ENCODE data around the gene GPR160. TPM values are rescaled to one million over a fixed set of nuclear protein-coding genes. Genes with fewer than 3 reads are reported as not detected.

GPR160 gene
- total RNA-seq, 1 donor from 2014 or later: 65.5 TPM

DNA sequence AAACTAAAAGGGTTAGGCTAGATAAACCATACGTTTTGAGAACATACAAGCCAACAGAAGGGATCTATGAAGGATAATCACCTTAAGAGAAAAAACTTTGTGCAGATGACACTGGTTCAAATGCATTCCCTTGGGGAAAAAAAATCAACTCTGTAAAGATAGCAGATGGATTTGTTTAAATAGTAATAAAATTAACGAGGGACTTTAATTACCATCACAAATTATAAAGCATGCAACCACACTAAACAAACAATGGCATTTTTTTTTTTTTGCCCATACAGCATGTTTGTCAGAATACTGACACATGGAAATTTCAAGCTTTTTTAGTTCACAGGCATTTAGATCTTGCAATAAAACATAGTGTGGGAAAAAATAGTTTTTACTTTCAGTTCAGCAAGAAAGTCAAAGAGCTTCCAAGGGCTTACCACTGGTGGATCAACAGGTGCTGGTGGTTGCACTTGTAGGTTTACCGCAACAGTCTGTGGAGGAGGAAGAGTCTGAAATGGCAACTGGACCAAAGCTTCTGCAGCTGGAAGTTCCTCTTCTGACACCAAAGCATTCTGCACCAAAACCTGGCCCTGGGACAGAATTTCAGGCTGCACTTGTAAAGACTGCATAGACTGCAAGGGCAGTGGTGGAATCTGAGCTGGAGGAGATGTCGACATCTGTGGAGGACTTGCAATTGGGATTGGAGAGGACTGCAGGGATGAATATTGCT, 90.6 kb downstream of the GPR160 start:
- ChIA-PET POLR2A (interaction anchor here (0.5 to 2.2 kb wide), 8 partner anchors 16 to 161 kb away, joined by 3 to 9 read pairs (median 5); partner anchors contain the start of gene SEC62), CTCF (interaction anchor here (0.7 to 0.9 kb wide), 3 partner anchors 11 to 50 kb away, joined by 3 to 6 read pairs (median 3); no protein-coding TSS in a partner anchor)
- DNase-seq (no peak), ATAC-seq (ENCODE audit: low read depth) (peak; percentile 69)
- Mint-ChIP-seq H3K27ac (peak overlapping the region; percentile 71), H3K36me3 (ENCODE audit: low read depth) (peaks cover 53% of the 10 kb centered on the region), H3K4me1 (peaks cover 20% of the 10 kb centered on the region), H3K27me3 (no peaks in the 10 kb centered on the region), H3K4me3 (peak overlapping the region; percentile 25), H3K9me3 (no peaks in the 10 kb centered on the region)
- TF ChIP-seq, protein P1, sequence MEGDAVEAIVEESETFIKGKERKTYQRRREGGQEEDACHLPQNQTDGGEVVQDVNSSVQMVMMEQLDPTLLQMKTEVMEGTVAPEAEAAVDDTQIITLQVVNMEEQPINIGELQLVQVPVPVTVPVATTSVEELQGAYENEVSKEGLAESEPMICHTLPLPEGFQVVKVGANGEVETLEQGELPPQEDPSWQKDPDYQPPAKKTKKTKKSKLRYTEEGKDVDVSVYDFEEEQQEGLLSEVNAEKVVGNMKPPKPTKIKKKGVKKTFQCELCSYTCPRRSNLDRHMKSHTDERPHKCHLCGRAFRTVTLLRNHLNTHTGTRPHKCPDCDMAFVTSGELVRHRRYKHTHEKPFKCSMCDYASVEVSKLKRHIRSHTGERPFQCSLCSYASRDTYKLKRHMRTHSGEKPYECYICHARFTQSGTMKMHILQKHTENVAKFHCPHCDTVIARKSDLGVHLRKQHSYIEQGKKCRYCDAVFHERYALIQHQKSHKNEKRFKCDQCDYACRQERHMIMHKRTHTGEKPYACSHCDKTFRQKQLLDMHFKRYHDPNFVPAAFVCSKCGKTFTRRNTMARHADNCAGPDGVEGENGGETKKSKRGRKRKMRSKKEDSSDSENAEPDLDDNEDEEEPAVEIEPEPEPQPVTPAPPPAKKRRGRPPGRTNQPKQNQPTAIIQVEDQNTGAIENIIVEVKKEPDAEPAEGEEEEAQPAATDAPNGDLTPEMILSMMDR (IDR thresholded peaks at IDR 0.05): no peak
- intact Hi-C loops (cut with micrococcal nuclease): loop anchor here (2.0 to 5.0 kb wide), 2 partner anchors 16 to 36 kb away; no protein-coding TSS in a partner anchor

DNA sequence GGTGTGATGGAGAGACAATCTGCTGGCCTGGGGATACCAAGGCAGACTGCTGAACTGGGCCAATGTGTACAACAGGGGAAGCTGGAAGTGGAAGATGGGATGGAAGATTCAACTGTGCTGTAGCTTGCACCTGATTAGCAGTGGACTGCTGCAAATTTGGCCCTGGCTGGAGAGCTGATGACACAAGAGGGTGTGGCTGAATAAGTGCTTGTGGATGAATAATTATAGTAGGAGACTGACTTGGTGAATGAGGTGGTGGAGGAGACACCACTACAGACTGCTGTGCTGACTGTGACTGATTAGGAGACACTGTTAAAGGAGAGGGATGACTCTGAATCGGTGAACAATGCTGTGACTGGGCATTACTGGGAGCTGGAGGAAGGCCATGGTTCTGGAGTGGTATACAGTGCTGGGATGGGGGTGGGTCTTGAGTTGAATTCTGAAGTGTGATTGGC, 91.2 kb downstream of the GPR160 start:
- H3K9me3 Mint-ChIP-seq: no peaks in the 10 kb centered on the region
- ChIA-PET CTCF (interaction anchor here (0.7 to 0.9 kb wide), 3 partner anchors 12 to 49 kb away, joined by 3 to 6 read pairs (median 3); no protein-coding TSS in a partner anchor), POLR2A (interaction anchor here (0.5 to 2.2 kb wide), 7 partner anchors 15 to 162 kb away, joined by 3 to 9 read pairs (median 5); partner anchors contain the start of gene SEC62)
- peak overlapping the region; percentile 57 for H3K27ac Mint-ChIP-seq
- H3K4me1 Mint-ChIP-seq: peaks cover 20% of the 10 kb centered on the region
- H3K36me3 Mint-ChIP-seq (ENCODE audit: low read depth): peaks cover 59% of the 10 kb centered on the region
- TF ChIP-seq, protein P1 (IDR thresholded peaks at IDR 0.05): no peak
- no peaks in the 10 kb centered on the region for H3K27me3 Mint-ChIP-seq
- ATAC-seq (ENCODE audit: low read depth) (peak; percentile 56), DNase-seq (no peak)
- peak overlapping the region; percentile 9 for H3K4me3 Mint-ChIP-seq
- intact Hi-C loops (cut with micrococcal nuclease): loop anchor here (2.0 to 5.0 kb wide), 2 partner anchors 16 to 37 kb away; no protein-coding TSS in a partner anchor

DNA sequence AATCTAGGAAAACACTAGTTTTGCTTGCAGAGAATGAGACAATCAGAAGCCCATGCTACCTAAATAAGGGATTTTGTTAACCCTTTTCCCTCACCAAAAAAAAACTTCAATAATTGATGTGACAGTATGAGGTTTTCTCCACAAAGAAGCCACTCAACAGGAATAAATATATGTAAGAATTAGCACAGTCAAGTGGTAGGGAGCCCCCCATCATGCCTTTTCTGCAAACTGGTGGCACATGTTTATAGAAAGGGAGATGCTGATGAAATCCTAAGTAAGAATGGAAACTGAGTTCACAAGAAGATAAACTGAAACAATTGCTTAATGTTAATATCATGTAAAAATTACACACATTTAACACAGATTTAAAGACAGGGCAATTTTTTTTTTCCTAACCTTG, 92.7 kb downstream of the GPR160 start:
- peaks cover 20% of the 10 kb centered on the region for H3K4me1 Mint-ChIP-seq

DNA sequence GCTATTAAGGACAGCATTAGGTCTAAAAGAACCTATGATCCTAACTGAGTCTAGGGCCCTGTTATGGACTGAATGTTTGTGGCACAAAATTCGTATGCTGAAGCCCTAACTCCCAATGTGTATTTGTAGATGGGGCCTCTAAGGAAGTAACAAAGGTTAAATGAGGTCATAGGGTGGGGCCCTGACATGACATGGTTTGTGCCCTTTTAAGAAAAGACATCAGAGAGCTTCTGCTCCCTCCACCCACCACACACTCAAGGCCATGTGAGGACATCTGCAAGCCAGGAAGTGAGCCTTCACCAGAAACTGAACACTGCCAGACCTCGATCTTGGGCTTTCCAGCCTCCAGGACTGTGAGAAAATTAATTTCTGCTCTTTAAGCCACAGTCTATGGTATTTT, 94.5 kb downstream of the GPR160 start:
- peaks cover 69% of the 10 kb centered on the region for H3K36me3 Mint-ChIP-seq (ENCODE audit: low read depth)
- ChIA-PET CTCF (no interaction called here), POLR2A (no interaction called here)
- TF ChIP-seq, protein P1 (IDR thresholded peaks at IDR 0.05): no peak
- H3K4me3 Mint-ChIP-seq: no peak overlapping the region
- H3K4me1 Mint-ChIP-seq: peaks cover 15% of the 10 kb centered on the region
- no peak overlapping the region for H3K27ac Mint-ChIP-seq
- intact Hi-C loops (cut with micrococcal nuclease): no loop called here
- no peak for DNase-seq
- H3K27me3 Mint-ChIP-seq: no peaks in the 10 kb centered on the region
- peaks cover 3% of the 10 kb centered on the region for H3K9me3 Mint-ChIP-seq
- ATAC-seq (ENCODE audit: low read depth): no peak

More for the DNA sequence above, 92.7 kb downstream of the GPR160 start:
- TF ChIP-seq, protein P1 (IDR thresholded peaks at IDR 0.05): no peak
- ATAC-seq (ENCODE audit: low read depth) (no peak), DNase-seq (no peak)
- intact Hi-C loops (cut with micrococcal nuclease): no loop called here
- H3K4me3 Mint-ChIP-seq: no peak overlapping the region
- H3K36me3 Mint-ChIP-seq (ENCODE audit: low read depth): peaks cover 66% of the 10 kb centered on the region
- peak overlapping the region; percentile 24 for H3K27ac Mint-ChIP-seq
- POLR2A ChIA-PET: no interaction called here
- H3K27me3 Mint-ChIP-seq: no peaks in the 10 kb centered on the region
- H3K9me3 Mint-ChIP-seq: peaks cover 3% of the 10 kb centered on the region
- CTCF ChIA-PET: interaction anchor here (0.6 kb wide), 1 partner anchor 103 kb away, joined by 3 read pairs; no protein-coding TSS in a partner anchor

Other genes with a start within 250 kb of the GPR160 start
- 0.29 and 0.40 TPM in 2 replicates for gene LRRIQ4, start 225.1 kb upstream of the GPR160 start, total RNA-seq
- gene LRRC34, start 225.1 kb upstream of the GPR160 start, total RNA-seq: 4.2 and 5.7 TPM in 2 replicates
- not detected in 2 replicates for gene LRRC31, start 168.1 kb upstream of the GPR160 start, total RNA-seq
- gene SAMD7, start 126.4 kb upstream of the GPR160 start, total RNA-seq: 0.20 TPM in 1 of 2 replicates, not detected in the other
- 140 and 165 TPM in 2 replicates for gene SEC62, start 71.2 kb upstream of the GPR160 start, total RNA-seq
- gene PHC3, start 143.7 kb downstream of the GPR160 start, total RNA-seq: 105 TPM in 2 replicates
- 6.6 and 6.9 TPM in 2 replicates for gene PRKCI, start 184.4 kb downstream of the GPR160 start, total RNA-seq